GM19324 (cell line): ENCODE measurements around the gene PNMA6E.

Experiments used
- ATAC-seq: cut with Tn5 transposase; IDR thresholded peaks from one replicate; pipeline ENCODE4 v1.9.1; 2021; ENCODE audit warnings: mild to moderate bottlenecking, moderate library complexity; ENCODE audit not compliant: unreplicated experiment, low FRiP score

PNMA6E gene

DNA sequence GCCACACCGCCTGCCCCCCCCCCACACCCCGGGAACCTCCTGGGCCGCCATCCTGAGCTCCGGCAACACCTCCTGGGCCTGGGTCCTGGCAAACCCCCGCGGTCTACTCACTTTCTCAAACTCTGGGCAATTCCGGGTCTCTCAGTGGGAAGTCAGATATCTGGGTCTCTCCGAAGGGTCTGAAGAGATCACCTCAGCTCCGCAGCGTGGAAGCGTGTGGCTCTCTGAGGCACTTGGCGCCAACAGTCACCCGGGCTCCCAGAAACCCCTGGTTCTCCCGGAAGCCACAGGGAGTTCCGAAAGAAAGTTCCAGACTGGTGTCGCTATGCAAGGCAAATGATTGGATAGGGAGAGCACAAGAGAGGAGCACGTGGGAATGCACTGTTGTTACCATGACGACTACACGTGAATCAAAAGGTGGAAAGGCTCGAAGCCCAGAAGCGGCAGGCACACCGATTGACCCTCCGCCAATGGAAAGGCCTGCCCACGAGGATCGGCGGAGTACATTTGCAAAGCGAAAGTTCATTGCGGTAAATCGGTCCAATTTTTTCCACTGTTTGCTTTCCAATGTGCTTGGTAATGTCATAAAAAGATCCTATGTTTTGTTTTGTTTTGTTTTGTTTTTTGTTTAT lies at the start of gene PNMA6E:
TSS of gene PNMA6E (minus strand) at position 218 of the 632 bp plus-strand sequence. CDS start 2,501 bp downstream, outside the sequence.
- ATAC-seq, result no peak

- no peak for ATAC-seq
Measured at GRCh38 chrX:153450949-153451277, 49.8 kb upstream of the PNMA6E start.

DNA sequence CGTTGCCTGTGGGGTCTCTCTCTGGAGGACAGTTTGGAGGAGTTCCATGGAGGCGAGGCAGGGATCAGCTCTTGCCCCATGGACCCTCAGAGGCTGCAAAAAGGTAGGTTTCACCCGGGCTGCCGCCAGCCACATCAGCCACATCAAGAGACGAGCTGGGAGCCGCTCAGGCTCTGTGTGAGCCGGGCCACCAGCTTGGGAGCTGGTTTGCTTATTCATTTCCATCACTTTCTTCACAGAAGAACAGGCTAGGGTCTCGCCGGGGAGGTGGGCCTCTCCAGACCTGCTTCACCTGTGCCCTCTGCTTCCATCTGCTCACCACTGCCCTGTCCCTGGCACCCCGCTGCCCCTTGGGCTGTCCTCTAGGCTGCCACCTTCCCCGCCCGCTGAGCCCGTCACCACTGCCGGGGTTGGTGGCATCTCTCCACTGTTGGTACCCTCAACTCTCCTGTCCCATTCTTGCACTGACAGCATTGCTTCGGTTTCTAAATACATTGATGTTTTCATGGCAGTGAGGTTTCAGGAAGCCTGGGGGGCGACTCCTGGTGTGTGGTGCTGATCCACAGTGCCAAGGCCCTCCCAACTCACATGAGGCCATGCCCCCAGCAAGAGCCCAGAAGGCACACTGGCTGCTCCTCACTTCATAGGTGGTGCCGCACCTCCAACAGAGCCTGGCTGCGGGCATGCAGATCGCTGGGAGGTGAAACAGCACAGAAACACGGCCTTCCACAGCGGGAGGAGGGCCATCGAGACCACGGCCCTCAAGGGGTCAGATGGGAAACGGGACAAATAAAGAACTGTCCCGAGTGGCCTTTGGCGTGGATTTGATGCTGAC lies 49.2 kb upstream of the PNMA6E start:
- ATAC-seq, result no peak

GRCh38 chrX:153449368-153450113 lies 48.4 kb upstream of the PNMA6E start:
- no peak for ATAC-seq

GRCh38 chrX:153448556-153449367 lies 47.6 kb upstream of the PNMA6E start:
- no peak for ATAC-seq

DNA sequence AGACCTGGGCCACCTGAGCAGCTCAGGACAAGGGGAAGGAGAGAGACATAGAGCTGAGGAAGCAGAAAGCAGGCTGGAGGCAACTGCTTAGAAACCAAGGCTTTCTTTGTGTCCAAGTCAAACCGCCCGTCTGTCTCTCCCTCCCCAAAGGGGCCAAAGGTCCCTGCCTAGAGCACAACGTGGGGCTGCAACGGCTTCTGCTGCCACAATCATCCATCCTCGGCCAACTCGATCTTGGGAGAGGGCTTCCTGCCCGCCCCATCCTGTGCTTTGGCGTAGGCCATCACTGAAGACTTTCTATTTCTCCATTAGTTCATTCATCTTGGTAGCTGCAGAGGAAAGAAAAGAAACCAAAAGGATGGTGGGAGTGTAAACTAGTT lies 46.4 kb upstream of the PNMA6E start:
- no peak for ATAC-seq

- ATAC-seq, result no peak
Measured at GRCh38 chrX:153446950-153447580, 45.9 kb upstream of the PNMA6E start.

DNA sequence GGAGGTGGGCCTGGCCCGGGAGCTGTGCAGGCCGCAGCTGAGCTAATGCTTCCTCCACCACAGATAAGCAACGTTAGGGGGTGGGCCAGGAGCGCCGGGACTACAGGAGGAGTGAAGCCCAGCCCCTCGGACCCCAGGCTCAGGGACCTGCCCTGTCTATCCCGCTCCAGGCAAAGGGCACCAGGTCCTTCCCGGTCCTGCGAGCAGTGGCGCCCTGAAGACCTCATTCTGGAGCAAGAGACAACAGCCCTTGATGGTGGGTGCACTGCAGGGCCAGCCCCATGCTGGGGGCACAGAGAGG lies 45.4 kb upstream of the PNMA6E start:
- ATAC-seq, result no peak

GRCh38 chrX:153445856-153446635 lies 44.9 kb upstream of the PNMA6E start, which contains the start of gene TREX2:
TREX2 (minus strand) TSS chrX:153446056; CDS start chrX:153445430, 626 bp downstream.
- ATAC-seq, result no peak

GRCh38 chrX:153445106-153445855 lies 44.1 kb upstream of the PNMA6E start:
- ATAC-seq, result no peak

GRCh38 chrX:153444333-153445011 lies 43.3 kb upstream of the PNMA6E start:
- ATAC-seq, result no peak

GRCh38 chrX:153443476-153444332 lies 42.6 kb upstream of the PNMA6E start:
- ATAC-seq, result no peak

DNA sequence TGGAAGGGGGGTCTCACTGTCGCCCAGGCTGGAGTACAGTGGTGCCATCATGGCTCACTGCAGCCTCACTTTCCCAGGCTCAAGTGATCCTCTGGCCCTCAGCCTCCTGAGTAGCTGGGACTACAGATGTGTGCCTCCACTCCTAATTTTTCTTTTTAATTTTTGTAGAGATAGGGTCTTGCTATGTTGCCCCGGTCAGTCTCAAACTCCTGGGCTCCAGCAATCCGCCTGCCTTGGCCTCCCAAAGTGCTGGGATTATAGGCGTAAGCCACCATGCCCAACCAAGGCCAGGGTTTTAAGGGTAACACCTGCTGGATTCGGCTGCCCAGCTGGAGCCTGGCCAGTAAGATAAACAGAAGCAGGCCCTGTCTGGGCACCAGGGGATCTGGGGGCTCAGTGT lies 41.3 kb upstream of the PNMA6E start:
- ATAC-seq, result no peak

GRCh38 chrX:153441981-153442380 lies 40.8 kb upstream of the PNMA6E start:
- no peak for ATAC-seq

DNA sequence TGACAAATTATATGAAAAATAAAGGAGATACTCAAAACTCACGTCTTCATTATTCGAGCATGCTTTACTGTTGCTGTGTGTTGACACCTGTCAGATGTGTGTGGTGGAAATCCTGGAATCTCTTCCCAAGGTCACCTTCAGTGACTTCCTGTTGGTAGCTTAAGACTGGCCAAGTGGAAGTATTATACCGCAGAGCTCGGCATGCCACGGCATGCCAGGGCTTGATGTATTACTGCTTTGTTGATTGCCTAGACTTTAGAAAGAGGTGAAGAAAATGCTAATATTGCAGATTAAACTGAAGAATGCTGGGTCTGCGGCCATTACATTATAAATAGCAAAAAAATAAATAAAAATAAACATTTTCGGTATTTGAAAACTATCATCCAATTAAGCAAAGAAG lies 40.1 kb upstream of the PNMA6E start:
- ATAC-seq, result no peak

GRCh38 chrX:153440556-153441135 lies 39.5 kb upstream of the PNMA6E start:
- no peak for ATAC-seq

DNA sequence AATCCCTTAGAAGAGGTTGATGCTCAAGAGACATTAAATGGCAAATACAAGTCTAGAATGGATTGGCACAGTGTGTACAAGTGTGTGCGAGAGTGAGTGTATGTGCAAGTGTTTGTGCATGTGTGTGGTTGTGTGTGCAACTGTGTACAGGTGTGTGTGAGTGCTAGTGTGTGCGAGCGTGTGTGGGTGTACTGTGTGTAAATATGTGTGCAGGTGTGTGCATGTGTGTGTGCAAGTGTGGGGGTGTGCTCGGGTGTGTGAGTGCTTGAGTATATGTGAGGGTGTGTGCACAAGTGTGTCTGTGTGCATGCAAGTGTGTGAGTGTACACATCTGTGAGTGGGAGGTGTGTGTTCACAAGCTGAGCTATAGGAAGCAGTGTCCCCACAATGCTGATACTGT lies 38.8 kb upstream of the PNMA6E start:
- no peak for ATAC-seq
